ENCODE measurements around the gene NDP. TPM values are rescaled to one million over a fixed set of nuclear protein-coding genes. Genes with fewer than 3 reads are reported as not detected.
"Not testable (repeated sequence)": the region's sequence is repeated elsewhere in the genome, so short reads cannot be mapped to it uniquely, and the experiment has no call there.

Gene NDP
- total RNA-seq, 2 donors from 2014 or later: 0.53 TPM; not detected in 1

- no peaks in the 10 kb centered on the region for H3K27me3 Mint-ChIP-seq
- H3K36me3 Mint-ChIP-seq (ENCODE audit: low read depth): no peaks in the 10 kb centered on the region
- H3K27ac Mint-ChIP-seq: no peak overlapping the region
- ATAC-seq (replicated peaks): peak; percentile 47
- H3K4me3 Mint-ChIP-seq: peak overlapping the region; percentile 30
- peaks cover 4% of the 10 kb centered on the region for H3K4me1 Mint-ChIP-seq
- H3K9me3 Mint-ChIP-seq: no peaks in the 10 kb centered on the region
Observed at GRCh38 chrX:43958529-43958928, 14.7 kb downstream of the NDP start.

- H3K4me3 Mint-ChIP-seq: no peak overlapping the region
- no peaks in the 10 kb centered on the region for H3K9me3 Mint-ChIP-seq
- peaks cover 4% of the 10 kb centered on the region for H3K4me1 Mint-ChIP-seq
- no peak for ATAC-seq (replicated peaks)
- no peaks in the 10 kb centered on the region for H3K27me3 Mint-ChIP-seq
- no peaks in the 10 kb centered on the region for H3K36me3 Mint-ChIP-seq (ENCODE audit: low read depth)
- H3K27ac Mint-ChIP-seq: no peak overlapping the region
Observed at GRCh38 chrX:43956034-43956433, 17.2 kb downstream of the NDP start.

DNA sequence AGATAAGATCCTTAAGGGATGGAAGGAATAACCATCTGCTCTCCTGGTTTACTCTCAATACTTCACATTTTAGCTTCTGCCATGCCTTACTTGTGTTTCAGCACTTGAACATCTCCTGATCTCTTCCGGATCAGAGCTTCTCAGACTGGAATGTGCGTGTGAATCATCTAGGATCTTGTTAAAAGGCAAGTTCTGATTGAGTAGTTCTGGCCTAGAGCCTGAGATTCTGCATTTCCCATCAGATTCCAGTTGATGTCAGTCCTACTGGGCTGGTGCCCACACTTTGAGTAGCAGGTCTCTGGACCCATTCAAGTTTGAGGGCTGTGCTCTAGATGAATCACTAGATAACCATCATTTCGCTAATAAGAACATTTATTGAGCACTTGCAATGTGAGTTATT is 20.0 kb downstream of the NDP start:
- H3K4me1 Mint-ChIP-seq: no peaks in the 10 kb centered on the region
- H3K27me3 Mint-ChIP-seq: no peaks in the 10 kb centered on the region
- no peak for ATAC-seq (replicated peaks)
- no peaks in the 10 kb centered on the region for H3K9me3 Mint-ChIP-seq
- H3K27ac Mint-ChIP-seq: no peak overlapping the region
- H3K36me3 Mint-ChIP-seq (ENCODE audit: low read depth): no peaks in the 10 kb centered on the region
- no peak overlapping the region for H3K4me3 Mint-ChIP-seq

- H3K27me3 Mint-ChIP-seq: no peaks in the 10 kb centered on the region
- H3K4me1 Mint-ChIP-seq: no peaks in the 10 kb centered on the region
- ATAC-seq (replicated peaks): peak; percentile 14
- no peaks in the 10 kb centered on the region for H3K36me3 Mint-ChIP-seq (ENCODE audit: low read depth)
- no peaks in the 10 kb centered on the region for H3K9me3 Mint-ChIP-seq
- peak overlapping the region; percentile 33 for H3K4me3 Mint-ChIP-seq
- no peak overlapping the region for H3K27ac Mint-ChIP-seq
Observed at GRCh38 chrX:43949669-43950068, 23.5 kb downstream of the NDP start.

GRCh38 chrX:43940816-43941474 is 32.2 kb downstream of the NDP start:
- Mint-ChIP-seq H3K4me3 (no peak overlapping the region), H3K27ac (no peak overlapping the region), H3K4me1 (no peaks in the 10 kb centered on the region), H3K9me3 (no peaks in the 10 kb centered on the region), H3K36me3 (ENCODE audit: low read depth) (no peaks in the 10 kb centered on the region), H3K27me3 (no peaks in the 10 kb centered on the region)
- ATAC-seq (replicated peaks): no peak

DNA sequence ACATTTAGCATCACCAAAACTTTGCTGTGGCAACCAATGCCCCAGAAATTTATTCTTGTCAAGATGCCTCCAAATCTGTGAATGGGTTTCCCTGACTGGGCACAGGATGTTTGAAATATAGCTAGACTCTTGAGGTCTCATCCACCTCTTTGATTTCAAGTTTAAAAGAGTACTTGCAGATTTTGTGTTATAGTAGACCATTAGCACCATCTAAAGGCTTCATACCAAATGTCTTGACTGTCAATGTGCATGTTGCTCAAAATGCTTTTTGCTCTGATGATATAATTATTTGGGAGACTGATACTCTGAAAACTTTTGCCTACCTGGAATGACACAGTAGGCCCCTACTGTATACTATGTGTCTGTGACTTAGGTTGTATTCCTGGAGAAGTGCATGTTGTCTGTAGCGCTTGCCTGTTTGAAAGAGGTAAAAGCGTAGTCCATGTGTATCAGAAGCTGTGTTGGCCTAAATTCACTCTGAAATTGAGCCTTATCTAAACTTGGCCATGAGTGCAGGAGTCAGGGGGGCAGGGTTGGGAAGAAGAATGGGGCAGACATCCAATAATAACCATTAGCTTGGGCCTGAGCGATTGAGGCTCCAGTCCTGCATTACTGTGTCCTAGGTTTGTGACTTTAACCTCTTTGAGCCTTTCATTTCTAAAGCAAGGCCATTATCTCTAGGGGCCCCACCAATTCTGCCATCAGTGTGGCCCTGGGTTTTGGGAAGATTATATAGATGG is 33.8 kb downstream of the NDP start:
- ATAC-seq (replicated peaks): no peak
- Mint-ChIP-seq H3K27me3 (no peaks in the 10 kb centered on the region), H3K27ac (no peak overlapping the region), H3K4me1 (no peaks in the 10 kb centered on the region), H3K36me3 (ENCODE audit: low read depth) (no peaks in the 10 kb centered on the region), H3K9me3 (no peaks in the 10 kb centered on the region), H3K4me3 (no peak overlapping the region)

DNA sequence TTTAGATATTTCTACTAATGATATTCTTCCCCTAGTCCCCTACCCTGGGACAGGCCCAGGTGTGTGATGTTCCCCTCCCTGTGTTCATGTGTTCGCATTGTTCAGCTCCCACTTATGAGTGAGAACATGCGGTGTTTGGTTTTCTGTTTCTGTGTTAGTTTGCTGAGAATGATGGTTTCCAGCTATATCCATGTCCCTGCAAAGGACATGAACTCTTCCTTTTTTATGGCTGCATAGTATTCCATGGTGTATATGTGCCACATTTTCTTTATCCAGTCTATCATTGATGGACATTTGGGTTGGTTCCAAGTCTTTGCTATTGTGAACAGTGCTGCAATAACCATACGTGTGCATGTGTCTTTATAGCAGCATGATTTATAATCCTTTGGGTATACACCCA is 51.2 kb downstream of the NDP start:
- H3K9me3 Mint-ChIP-seq; H3K4me1 Mint-ChIP-seq; H3K27ac Mint-ChIP-seq; H3K27me3 Mint-ChIP-seq; ATAC-seq (replicated peaks); H3K36me3 Mint-ChIP-seq (ENCODE audit: low read depth); H3K4me3 Mint-ChIP-seq: not testable (repeated sequence)

GRCh38 chrX:43910772-43911171 is 62.4 kb downstream of the NDP start:
- not testable (repeated sequence) for H3K36me3 Mint-ChIP-seq (ENCODE audit: low read depth); ATAC-seq (replicated peaks); H3K4me1 Mint-ChIP-seq; H3K9me3 Mint-ChIP-seq; H3K27ac Mint-ChIP-seq; H3K4me3 Mint-ChIP-seq; H3K27me3 Mint-ChIP-seq

- Mint-ChIP-seq H3K27me3 (no peaks in the 10 kb centered on the region), H3K4me3 (no peak overlapping the region), H3K27ac (no peak overlapping the region), H3K36me3 (ENCODE audit: low read depth) (no peaks in the 10 kb centered on the region), H3K9me3 (no peaks in the 10 kb centered on the region), H3K4me1 (no peaks in the 10 kb centered on the region)
- no peak for ATAC-seq (replicated peaks)
Observed at GRCh38 chrX:43910012-43910411, 63.2 kb downstream of the NDP start.

GRCh38 chrX:43909141-43909540 is 64.0 kb downstream of the NDP start:
- H3K36me3 Mint-ChIP-seq (ENCODE audit: low read depth): no peaks in the 10 kb centered on the region
- no peak for ATAC-seq (replicated peaks)

DNA sequence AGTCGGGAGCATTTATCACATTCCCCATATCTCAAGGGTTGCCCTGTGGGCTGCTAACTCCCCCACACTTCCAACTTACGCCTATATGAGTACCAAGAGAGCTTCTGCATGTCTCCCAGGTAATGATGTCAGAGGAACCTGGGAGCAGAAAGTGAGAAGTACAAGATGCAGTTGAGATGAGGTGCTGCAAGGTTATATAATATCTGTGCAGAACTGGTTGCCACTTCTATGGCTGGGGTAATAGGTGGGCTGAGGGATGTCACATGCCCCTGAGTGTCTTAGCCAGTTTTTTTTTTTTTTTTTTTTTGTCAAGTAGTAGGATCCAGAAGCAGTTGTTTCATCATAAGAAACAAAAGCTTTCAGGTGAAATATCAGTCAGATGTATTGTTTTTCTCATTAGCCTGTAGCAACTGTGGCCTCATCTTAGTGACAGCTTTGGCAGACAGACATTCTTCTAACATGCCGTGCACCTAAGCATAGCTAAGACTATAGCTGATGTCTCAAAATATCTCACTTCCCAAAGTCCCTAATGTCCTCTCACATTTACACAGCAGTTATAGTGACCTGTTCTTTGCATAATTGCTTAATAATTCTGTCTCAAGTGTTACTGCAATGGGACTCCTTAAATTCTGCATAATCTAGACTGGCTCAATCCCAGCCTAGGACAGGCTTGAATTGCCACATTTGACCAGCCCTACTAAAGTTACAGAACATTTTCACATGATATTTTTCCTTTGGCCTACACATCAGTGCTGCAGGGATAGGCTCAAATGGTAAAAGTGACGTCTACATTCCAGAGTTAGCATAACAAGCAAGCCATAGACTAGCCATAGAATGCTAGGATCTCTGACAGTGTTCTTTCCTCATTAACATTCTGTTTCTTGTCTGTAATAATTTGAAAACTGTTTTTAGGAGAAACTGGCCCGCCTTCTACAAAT is 73.0 kb downstream of the NDP start:
- no peaks in the 10 kb centered on the region for H3K4me1 Mint-ChIP-seq
- H3K36me3 Mint-ChIP-seq (ENCODE audit: low read depth): no peaks in the 10 kb centered on the region
- ATAC-seq (replicated peaks): no peak
- no peaks in the 10 kb centered on the region for H3K9me3 Mint-ChIP-seq
- no peak overlapping the region for H3K27ac Mint-ChIP-seq
- no peak overlapping the region for H3K4me3 Mint-ChIP-seq
- peaks cover 3% of the 10 kb centered on the region for H3K27me3 Mint-ChIP-seq

More at GRCh38 chrX:43909141-43909540, 64.0 kb downstream of the NDP start:
- H3K4me1 Mint-ChIP-seq: no peaks in the 10 kb centered on the region
- no peaks in the 10 kb centered on the region for H3K27me3 Mint-ChIP-seq
- H3K4me3 Mint-ChIP-seq: no peak overlapping the region
- H3K9me3 Mint-ChIP-seq: no peaks in the 10 kb centered on the region
- no peak overlapping the region for H3K27ac Mint-ChIP-seq

Other genes with a start within 250 kb of the NDP start
- gene MAOB, start 90.9 kb downstream of the NDP start, total RNA-seq: not detected